ENCODE data around the gene ANKRD23.
A peak's percentile ranks its signal among the peaks of the same experiment; 100 is the strongest.

ANKRD23 gene

GRCh38 chr2:96861074-96861473 lies 17.3 kb upstream of the ANKRD23 start:
- no peak for DNase-seq

GRCh38 chr2:96860065-96861029 lies 16.5 kb upstream of the ANKRD23 start:
- peak; percentile 39 for DNase-seq

- DNase-seq: no peak
These were observed 15.9 kb upstream of the ANKRD23 start for GRCh38 chr2:96859681-96860064.

GRCh38 chr2:96859099-96859649 lies 15.4 kb upstream of the ANKRD23 start:
- DNase-seq: no peak

- peak; percentile 96 for DNase-seq
These were observed 14.0 kb upstream of the ANKRD23 start, which contains the start of gene ANKRD39 for GRCh38 chr2:96857667-96858372. ANKRD39 (minus strand) TSS chr2:96858016; CDS start chr2:96857987, 29 bp downstream.

- no peak for DNase-seq
These were observed 13.2 kb upstream of the ANKRD23 start for GRCh38 chr2:96856776-96857666.

GRCh38 chr2:96853321-96853720 lies 9.5 kb upstream of the ANKRD23 start:
- DNase-seq: no peak

- no peak for DNase-seq
These were observed 8.8 kb upstream of the ANKRD23 start for GRCh38 chr2:96852667-96853066.

- no peak for DNase-seq
These were observed 4.4 kb upstream of the ANKRD23 start for GRCh38 chr2:96848264-96848663.

GRCh38 chr2:96847586-96847985 lies 3.8 kb upstream of the ANKRD23 start:
- no peak for DNase-seq

- no peak for DNase-seq
These were observed 3.0 kb upstream of the ANKRD23 start for GRCh38 chr2:96846825-96847224.

GRCh38 chr2:96844405-96844808 lies 586 bp upstream of the ANKRD23 start:
- DNase-seq: no peak

GRCh38 chr2:96842600-96842999 lies 1.2 kb downstream of the ANKRD23 start:
- DNase-seq: no peak

GRCh38 chr2:96841701-96842495 lies 1.9 kb downstream of the ANKRD23 start:
- DNase-seq: no peak

- DNase-seq: no peak
These were observed 3.7 kb downstream of the ANKRD23 start for GRCh38 chr2:96839875-96840850.

GRCh38 chr2:96839293-96839874 lies 4.4 kb downstream of the ANKRD23 start:
- DNase-seq: peak; percentile 75

- no peak for DNase-seq
These were observed 5.2 kb downstream of the ANKRD23 start for GRCh38 chr2:96838345-96839292.

- no peak for DNase-seq
These were observed 6.2 kb downstream of the ANKRD23 start for GRCh38 chr2:96837575-96837974.

GRCh38 chr2:96835830-96836229 lies 8.0 kb downstream of the ANKRD23 start:
- no peak for DNase-seq
